Ramos (cell line): ENCODE data around the gene PPP4R4.
"Not testable (repeated sequence)": the region's sequence is repeated elsewhere in the genome, so short reads cannot be mapped to it uniquely, and the experiment has no call there.

Source experiments
- in situ Hi-C: fragments of 300-500 bp; cut with MboI; formaldehyde crosslinking; loops from one replicate; pipeline ENCODE4 v1.14.3; 2022; ENCODE audit warnings: low sequenced_read_pairs; ENCODE audit not compliant: unreplicated experiment

The PPP4R4 gene

GRCh38 chr14:94143239-94143638, 30.9 kb upstream of the PPP4R4 start:
- in situ Hi-C loops = loop anchor here (25.0 kb wide), 1 partner anchor 106 kb away; the partner anchor contains the start of gene OTUB2

DNA sequence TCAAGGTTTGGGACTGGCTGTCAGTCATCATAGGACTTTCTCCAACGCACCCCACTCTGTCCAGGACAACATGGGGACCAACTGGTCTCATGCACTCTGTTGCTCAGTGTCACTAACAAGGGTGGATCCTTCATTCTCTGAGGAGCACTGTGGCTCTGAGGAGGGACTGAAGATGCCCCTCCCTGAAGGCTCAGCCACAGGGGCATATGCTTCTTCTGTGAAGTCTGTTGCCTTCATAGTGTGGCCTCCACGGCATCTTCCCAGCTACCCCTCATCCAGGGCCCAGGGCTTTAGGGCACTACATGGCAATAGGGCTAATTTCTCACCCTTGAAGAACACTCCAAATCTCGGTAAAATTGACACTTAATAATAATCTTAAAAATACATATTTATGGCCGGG, 30.4 kb upstream of the PPP4R4 start:
- in situ Hi-C loops = loop anchor here (25.0 kb wide), 1 partner anchor 106 kb away; the partner anchor contains the start of gene OTUB2

GRCh38 chr14:94144765-94145164, 29.4 kb upstream of the PPP4R4 start:
- in situ Hi-C loops = loop anchor here (25.0 kb wide), 1 partner anchor 107 kb away; the partner anchor contains the start of gene OTUB2

DNA sequence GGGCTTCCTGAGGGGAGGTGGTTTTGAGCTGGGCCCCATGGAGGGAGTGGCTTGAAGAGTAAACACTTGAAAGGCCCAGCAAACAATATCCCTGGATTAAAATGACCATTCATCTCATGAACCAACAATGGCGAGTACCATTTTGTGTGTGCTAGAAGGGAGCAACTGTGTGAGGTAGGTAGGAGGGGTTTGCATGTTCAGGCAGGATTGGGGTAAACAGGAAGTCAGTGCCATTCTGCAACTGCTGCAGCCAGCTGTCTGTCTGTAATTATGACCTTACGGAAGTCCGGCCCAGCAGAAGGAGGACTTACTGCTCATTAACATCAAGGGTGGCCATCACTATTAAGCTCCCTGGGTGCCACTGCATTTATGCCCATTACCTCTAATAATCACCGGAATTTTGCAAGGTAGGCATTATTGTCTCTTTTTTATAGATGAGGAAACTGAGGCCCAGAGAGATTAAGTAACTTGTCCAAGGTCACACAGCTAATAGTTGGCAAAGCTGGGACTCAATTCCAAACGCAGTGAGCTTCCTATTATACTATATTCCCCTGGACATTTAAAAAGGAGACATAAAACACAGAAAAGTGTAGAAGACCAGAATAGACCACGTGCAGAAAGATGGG, 28.1 kb upstream of the PPP4R4 start:
- in situ Hi-C loops = loop anchor here (25.0 kb wide), 1 partner anchor 109 kb away; the partner anchor contains the start of gene OTUB2

DNA sequence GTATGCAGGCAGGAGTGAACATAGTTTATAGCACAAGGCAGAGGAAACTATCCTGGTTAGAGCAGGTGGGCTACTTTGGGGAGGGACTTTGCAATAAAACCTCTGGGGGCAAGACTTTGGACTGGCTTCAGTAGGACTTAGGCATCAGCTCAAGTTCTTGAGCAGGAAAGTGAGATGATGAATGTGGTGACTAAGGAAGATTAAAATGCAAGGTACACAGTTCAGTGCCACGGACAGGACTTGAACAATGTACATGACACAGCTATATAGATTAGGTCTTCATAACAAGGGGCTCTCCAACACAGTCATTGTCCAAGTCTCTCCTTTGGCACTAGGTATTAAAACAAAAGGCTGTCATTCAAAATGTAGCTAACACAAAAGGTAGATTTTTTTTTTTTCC, 21.4 kb upstream of the PPP4R4 start:
- in situ Hi-C loops = no loop called here

GRCh38 chr14:94153750-94154342, 20.3 kb upstream of the PPP4R4 start:
- in situ Hi-C loops = no loop called here

- in situ Hi-C loops = not testable (repeated sequence)
Measured at GRCh38 chr14:94156143-94156542, 18.0 kb upstream of the PPP4R4 start.

- in situ Hi-C loops = no loop called here
Measured at GRCh38 chr14:94157197-94157596, 16.9 kb upstream of the PPP4R4 start.

DNA sequence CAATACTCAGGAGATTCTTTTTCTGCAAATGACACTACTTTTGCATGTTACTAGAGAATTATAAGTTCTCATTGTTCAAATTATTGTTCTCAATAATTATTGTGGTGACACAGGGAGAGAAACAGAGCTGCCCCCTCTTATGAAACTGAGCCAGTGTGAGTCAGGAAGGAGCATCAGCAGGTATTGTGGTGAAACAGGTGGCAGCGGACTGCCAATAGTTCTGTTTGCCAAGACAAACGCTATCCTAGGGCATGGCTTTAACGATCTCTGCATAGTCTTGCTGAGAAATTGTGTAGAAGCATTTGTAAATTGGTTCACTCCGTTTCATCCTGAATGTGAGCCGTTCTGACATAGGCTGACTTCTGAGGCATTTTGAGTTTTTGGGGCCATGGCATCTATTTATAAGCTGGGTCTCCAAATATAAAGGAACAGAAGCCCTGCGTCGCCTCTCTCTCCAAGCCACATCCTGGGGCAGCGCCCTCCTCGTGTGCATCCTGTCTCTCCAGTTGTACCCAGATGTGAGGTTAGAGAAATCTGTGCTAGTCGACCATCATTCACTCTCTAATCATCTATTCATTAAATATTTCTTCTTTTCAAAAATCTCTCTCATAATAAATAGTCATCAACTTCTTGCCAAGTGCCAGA, 15.8 kb upstream of the PPP4R4 start:
- in situ Hi-C loops = no loop called here

DNA sequence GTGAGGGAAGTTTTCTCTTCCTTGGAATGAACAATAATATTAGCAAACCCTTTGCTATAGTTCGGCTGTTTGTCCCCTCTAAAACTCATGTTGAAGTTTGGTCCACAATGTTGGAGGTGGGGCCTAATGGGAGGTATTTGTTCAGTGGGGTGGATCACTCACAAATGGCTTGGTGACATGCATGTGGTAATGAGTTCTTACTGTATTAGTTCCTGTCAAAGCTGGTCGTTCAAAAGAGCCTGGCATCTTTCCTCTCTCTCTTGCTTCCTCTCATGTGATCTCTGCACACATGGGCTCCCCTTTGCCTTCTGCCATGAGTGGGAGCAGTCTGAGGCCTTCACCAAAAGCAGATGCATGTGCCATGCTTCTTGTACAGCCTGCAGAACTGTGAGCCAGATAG, 13.1 kb upstream of the PPP4R4 start:
- in situ Hi-C loops = no loop called here

GRCh38 chr14:94161981-94162380, 12.1 kb upstream of the PPP4R4 start:
- in situ Hi-C loops = no loop called here

DNA sequence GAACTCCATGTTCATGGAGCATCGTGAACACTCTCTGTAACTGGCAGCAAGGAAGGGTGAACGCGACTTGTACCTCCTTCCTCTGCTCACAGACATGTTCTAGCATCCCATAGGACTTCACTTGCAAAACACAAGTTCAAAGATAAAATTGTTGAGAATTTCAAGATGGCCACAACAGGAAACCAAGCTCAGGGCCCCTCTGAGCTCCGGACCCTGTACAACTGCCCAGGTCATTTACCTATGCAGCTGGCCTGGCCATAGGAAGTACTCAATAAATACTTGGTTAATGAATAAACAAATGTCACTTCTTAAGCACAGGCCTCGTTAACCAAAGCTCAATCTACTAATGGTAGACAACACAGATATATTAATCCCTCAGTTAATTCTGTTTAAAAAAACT, 11.7 kb upstream of the PPP4R4 start:
- in situ Hi-C loops = no loop called here

- in situ Hi-C loops = no loop called here
Measured at GRCh38 chr14:94163796-94164195, 10.3 kb upstream of the PPP4R4 start.

DNA sequence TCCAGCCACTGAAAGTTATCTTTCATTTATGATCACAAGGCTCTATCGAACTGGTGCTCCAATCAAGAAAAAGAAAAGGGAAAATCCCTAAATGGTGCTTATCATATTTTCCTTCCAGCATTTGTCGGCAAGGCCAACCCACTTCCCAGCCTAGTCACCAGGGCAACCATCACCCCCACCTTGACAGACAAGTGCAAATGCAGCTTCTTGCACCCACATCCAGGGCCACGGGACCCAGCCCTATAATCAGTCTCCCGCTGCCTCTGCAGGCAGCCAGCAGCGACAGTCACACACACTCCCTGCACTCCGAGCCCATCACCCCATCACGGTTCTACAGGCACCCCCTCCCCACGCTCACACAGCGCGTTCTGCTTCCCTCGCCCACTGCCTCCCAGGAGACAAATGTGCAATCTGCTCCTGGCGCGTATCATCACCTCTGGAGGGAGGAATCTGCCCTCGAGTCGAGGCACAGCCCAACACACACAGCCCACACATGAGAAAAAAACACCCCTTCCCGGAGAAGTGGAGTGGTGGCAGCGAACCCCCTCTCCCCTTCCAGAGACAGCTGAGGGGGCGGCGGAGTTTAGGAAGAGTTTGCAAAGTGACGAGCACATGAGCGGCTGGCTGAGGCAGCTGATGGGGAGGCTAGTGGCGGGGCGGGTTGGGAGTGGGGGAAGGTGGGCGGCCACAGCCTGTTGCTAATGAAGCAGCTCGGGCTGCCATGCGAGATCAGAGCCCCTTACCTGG, 9.3 kb upstream of the PPP4R4 start:
- in situ Hi-C loops = no loop called here

- in situ Hi-C loops = no loop called here
Measured at GRCh38 chr14:94165744-94166143, 8.4 kb upstream of the PPP4R4 start.

DNA sequence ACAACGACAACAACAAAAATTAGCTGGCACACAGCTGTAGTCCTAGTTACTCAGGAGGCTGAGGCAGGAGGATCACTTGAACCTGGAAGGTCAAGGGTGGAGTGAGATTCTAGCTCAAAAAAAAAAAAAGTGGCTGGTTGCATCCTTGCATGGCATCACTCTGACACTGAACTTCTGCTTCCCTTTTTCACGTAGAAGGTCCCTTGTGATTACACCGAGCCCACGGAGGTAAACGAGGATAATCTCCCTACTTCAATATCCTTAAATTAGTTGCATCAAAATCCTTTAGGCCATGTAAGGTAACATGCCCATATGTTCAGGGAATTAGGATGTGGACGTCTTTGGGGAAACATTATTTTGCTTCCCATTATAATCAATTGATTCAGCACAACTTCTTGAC, 4.0 kb upstream of the PPP4R4 start:
- in situ Hi-C loops = no loop called here

- in situ Hi-C loops = no loop called here
Measured at GRCh38 chr14:94171208-94171607, 2.9 kb upstream of the PPP4R4 start.

- in situ Hi-C loops = no loop called here
Measured at GRCh38 chr14:94172545-94172944, 1.6 kb upstream of the PPP4R4 start.

GRCh38 chr14:94173471-94173884, 644 bp upstream of the PPP4R4 start:
- in situ Hi-C loops = no loop called here

DNA sequence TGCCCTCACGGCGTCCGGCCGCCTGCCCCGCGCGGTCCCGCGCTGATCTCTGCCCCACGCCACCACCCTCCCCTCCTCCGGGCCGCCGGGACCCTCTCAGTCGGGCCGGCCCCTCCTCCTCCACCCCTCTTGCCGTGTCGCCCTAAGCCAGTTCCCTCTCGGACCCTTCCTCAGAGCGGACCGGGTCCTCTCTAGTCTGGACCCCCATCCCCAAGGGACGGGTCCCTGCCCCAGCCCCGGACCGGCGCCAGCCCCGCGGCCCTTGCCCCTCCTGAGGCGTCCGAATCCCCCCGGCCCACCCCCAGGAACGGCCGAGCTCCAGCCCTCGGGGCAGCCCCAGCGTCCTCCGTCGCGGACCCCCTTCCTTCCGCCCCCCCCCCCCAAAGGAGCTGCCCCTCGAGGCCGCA, 485 bp downstream of the PPP4R4 start:
- in situ Hi-C loops = no loop called here
